AG09319 (cell line): ENCODE results near the gene IQCK.

ENCODE experiments used
- DNase-seq: peaks from one replicate; pipeline ENCODE4 v3.0.0-alpha.2; 2010; ENCODE audit warnings: low read depth; ENCODE audit errors: extremely low read depth
- TF ChIP-seq, protein P1 (sequence below): IDR thresholded peaks from 2 replicates; pipeline ENCODE4 v1.5.1; 2011; ENCODE audit warnings: low read depth, mild to moderate bottlenecking, inconsistent platforms, low read length, moderate library complexity

Gene IQCK

DNA sequence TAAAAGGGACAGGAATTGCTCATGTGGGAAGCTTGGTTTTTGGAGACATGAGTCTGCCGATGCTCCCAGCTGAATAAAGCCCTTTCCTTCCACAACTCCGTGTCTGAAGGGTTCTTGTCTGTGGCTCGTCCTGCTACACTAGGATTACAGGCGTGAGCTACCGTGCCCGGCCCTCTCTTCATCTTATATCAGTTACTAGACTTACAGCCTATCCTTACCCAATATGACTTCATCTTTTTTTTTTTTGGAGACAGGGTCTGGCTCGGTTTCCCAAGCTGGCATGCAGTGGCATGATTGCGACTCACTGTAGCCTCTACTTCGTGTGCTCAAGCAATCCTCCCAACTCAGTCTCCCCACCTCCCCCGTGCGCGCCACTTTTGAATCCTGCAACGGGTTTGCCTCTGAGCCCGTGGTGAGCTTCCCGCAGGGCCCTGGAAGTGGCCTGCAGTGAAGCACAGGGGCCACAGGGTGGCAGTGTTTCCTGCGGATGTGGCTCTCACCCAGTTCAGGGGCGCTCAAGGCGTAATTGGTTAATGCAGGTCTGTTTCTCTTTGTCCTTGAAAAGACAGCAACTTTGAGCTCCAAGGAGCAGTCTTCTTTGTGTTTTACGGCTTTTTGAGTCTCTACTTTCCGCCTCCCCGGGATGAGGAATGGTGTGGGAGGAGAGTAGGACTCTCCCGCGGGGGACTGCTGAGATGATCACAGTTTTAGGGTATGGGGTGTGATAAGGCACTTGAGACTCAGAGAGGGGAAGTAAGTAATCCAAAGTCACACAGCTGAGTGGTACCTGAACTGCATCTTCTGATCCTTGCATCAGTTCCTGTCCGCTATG, 189.3 kb downstream of the IQCK start:
- TF ChIP-seq, protein P1, sequence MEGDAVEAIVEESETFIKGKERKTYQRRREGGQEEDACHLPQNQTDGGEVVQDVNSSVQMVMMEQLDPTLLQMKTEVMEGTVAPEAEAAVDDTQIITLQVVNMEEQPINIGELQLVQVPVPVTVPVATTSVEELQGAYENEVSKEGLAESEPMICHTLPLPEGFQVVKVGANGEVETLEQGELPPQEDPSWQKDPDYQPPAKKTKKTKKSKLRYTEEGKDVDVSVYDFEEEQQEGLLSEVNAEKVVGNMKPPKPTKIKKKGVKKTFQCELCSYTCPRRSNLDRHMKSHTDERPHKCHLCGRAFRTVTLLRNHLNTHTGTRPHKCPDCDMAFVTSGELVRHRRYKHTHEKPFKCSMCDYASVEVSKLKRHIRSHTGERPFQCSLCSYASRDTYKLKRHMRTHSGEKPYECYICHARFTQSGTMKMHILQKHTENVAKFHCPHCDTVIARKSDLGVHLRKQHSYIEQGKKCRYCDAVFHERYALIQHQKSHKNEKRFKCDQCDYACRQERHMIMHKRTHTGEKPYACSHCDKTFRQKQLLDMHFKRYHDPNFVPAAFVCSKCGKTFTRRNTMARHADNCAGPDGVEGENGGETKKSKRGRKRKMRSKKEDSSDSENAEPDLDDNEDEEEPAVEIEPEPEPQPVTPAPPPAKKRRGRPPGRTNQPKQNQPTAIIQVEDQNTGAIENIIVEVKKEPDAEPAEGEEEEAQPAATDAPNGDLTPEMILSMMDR = peak; percentile 98
- DNase-seq = no peak
